Measurements from ENCODE around the gene CHCHD4. TPM values are rescaled to one million over a fixed set of nuclear protein-coding genes. Genes with fewer than 3 reads are reported as not detected.

Gene CHCHD4
- total and polyA plus RNA-seq, 9 donors = 10.1 to 22.2 (median 12.2) TPM

GRCh38 chr3:14150078-14150477, 25.4 kb upstream of the CHCHD4 start:
- TF ChIP-seq CTCF (IDR thresholded peaks at IDR 0.05) (no peak), EP300 (IDR thresholded peaks at IDR 0.05) (no peak), POLR2A (IDR thresholded peaks at IDR 0.05) (no peak)
- Histone ChIP-seq H3K27ac (no peak overlapping the region), H3K4me3 (no peak overlapping the region), H3K36me3 (no peaks in the 10 kb centered on the region), H3K27me3 (no peaks in the 10 kb centered on the region), H3K9me3 (no peaks in the 10 kb centered on the region), H3K4me1 (ENCODE audit: insufficient read depth) (no peaks in the 10 kb centered on the region)
- no peak for DNase-seq
- 96 to 99% (median 96%) methylated on average over 9 of the region's 9 CpGs for WGBS, 3 donors
- intact Hi-C loops (cut with DNase I) = no loop called here

GRCh38 chr3:14148041-14148985, 23.6 kb upstream of the CHCHD4 start:
- 76 to 83% (median 81%) methylated on average over 27 to 28 of the region's 28 CpGs for WGBS, 3 donors
- H3K27ac ChIP-seq = no peak overlapping the region
- no peaks in the 10 kb centered on the region for H3K9me3 ChIP-seq
- no peak overlapping the region for H3K4me3 ChIP-seq
- peak in 2 of 5 donors; percentile 33 to 37 for DNase-seq
- TF ChIP-seq POLR2A (IDR thresholded peaks at IDR 0.05) = no peak
- TF ChIP-seq CTCF (IDR thresholded peaks at IDR 0.05) = no peak
- no peak for TF ChIP-seq EP300 (IDR thresholded peaks at IDR 0.05)
- no peaks in the 10 kb centered on the region for H3K27me3 ChIP-seq
- H3K4me1 ChIP-seq (ENCODE audit: insufficient read depth) = peaks cover 7% of the 10 kb centered on the region
- intact Hi-C loops (cut with DNase I) = no loop called here
- no peaks in the 10 kb centered on the region for H3K36me3 ChIP-seq

- no peaks in the 10 kb centered on the region for H3K36me3 ChIP-seq
- no peaks in the 10 kb centered on the region for H3K27me3 ChIP-seq
- no peak overlapping the region for H3K4me3 ChIP-seq
- H3K9me3 ChIP-seq = no peaks in the 10 kb centered on the region
- H3K27ac ChIP-seq = no peak overlapping the region
- TF ChIP-seq EP300 (IDR thresholded peaks at IDR 0.05) (no peak), POLR2A (IDR thresholded peaks at IDR 0.05) (no peak), CTCF (IDR thresholded peaks at IDR 0.05) (no peak)
- peak in 1 of 5 donors; percentile 15 for DNase-seq
- WGBS, 3 donors = 83 to 87% (median 86%) methylated on average over 12 of the region's 12 CpGs
- peaks cover 8% of the 10 kb centered on the region for H3K4me1 ChIP-seq (ENCODE audit: insufficient read depth)
- intact Hi-C loops (cut with DNase I) = no loop called here
These were observed 22.9 kb upstream of the CHCHD4 start for GRCh38 chr3:14147617-14148016.

- no peaks in the 10 kb centered on the region for H3K27me3 ChIP-seq
- WGBS, 3 donors = 67 to 77% (median 75%) methylated on average over 5 of the region's 5 CpGs
- TF ChIP-seq POLR2A (IDR thresholded peaks at IDR 0.05) (no peak), CTCF (IDR thresholded peaks at IDR 0.05) (no peak), EP300 (IDR thresholded peaks at IDR 0.05) (no peak)
- H3K9me3 ChIP-seq = no peaks in the 10 kb centered on the region
- no peak overlapping the region for H3K4me3 ChIP-seq
- no peak for DNase-seq
- no peaks in the 10 kb centered on the region for H3K36me3 ChIP-seq
- peaks cover 8% of the 10 kb centered on the region for H3K4me1 ChIP-seq (ENCODE audit: insufficient read depth)
- H3K27ac ChIP-seq = no peak overlapping the region
- intact Hi-C loops (cut with DNase I) = no loop called here
These were observed 22.4 kb upstream of the CHCHD4 start for GRCh38 chr3:14147066-14147435.

All from ovary (tissue), 9 donors.